ENCODE results near the gene EIF2B4.

DNA sequence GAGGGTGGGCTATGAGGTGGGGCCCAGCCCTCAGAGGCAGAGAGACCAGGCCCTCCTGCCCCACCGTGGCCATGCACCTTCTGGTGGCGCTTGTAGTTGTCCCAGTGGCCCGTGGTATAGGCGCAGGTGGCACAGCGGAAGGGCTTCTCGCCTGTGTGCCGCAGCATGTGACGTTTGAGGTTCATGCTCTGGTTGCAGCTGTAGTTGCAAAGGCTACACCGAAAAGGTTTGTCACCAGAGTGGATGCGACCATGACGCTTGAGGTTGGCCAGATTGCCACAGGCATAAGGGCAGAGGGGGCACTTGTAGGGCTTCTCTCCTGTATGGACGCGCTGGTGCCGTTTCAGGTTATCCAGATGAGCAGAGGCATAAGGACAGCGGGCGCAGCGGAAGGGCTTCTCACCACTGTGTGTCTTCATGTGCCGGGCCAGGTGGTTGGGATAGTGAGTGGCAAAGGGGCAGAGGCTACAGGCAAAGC lies 7.5 kb upstream of the EIF2B4 start:
- TF ChIP-seq, protein P1, sequence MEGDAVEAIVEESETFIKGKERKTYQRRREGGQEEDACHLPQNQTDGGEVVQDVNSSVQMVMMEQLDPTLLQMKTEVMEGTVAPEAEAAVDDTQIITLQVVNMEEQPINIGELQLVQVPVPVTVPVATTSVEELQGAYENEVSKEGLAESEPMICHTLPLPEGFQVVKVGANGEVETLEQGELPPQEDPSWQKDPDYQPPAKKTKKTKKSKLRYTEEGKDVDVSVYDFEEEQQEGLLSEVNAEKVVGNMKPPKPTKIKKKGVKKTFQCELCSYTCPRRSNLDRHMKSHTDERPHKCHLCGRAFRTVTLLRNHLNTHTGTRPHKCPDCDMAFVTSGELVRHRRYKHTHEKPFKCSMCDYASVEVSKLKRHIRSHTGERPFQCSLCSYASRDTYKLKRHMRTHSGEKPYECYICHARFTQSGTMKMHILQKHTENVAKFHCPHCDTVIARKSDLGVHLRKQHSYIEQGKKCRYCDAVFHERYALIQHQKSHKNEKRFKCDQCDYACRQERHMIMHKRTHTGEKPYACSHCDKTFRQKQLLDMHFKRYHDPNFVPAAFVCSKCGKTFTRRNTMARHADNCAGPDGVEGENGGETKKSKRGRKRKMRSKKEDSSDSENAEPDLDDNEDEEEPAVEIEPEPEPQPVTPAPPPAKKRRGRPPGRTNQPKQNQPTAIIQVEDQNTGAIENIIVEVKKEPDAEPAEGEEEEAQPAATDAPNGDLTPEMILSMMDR (conservative IDR thresholded peaks at IDR 0.05; ENCODE audit: low read depth in 2 of 2), result no peak
- TF ChIP-seq EZH2phosphoT487 (IDR thresholded peaks at IDR 0.05; ENCODE audit: unreplicated experiment) (no peak), POLR2AphosphoS5 (IDR thresholded peaks at IDR 0.05; ENCODE audit: low read depth) (no peak; the same call in 1 of the 2 replicates)
- TF ChIP-seq, protein P2, sequence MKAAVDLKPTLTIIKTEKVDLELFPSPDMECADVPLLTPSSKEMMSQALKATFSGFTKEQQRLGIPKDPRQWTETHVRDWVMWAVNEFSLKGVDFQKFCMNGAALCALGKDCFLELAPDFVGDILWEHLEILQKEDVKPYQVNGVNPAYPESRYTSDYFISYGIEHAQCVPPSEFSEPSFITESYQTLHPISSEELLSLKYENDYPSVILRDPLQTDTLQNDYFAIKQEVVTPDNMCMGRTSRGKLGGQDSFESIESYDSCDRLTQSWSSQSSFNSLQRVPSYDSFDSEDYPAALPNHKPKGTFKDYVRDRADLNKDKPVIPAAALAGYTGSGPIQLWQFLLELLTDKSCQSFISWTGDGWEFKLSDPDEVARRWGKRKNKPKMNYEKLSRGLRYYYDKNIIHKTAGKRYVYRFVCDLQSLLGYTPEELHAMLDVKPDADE (IDR thresholded peaks at IDR 0.05), result no peak

Data from GM23338 (cell line).